HG02943 (cell line): ENCODE measurements around the gene FAM47E.
"Not testable (repeated sequence)": the region's sequence is repeated elsewhere in the genome, so short reads cannot be mapped to it uniquely, and the experiment has no call there.

Experiments
- ATAC-seq: cut with Tn5 transposase; IDR thresholded peaks from one replicate; pipeline ENCODE4 v1.9.1; 2021; ENCODE audit warnings: mild to moderate bottlenecking, low read depth, moderate library complexity; ENCODE audit not compliant: unreplicated experiment

Gene FAM47E

GRCh38 chr4:76219299-76220055 is 32.0 kb upstream of the FAM47E start:
- ATAC-seq = no peak

- no peak for ATAC-seq
Measured at GRCh38 chr4:76224171-76224570, 27.4 kb upstream of the FAM47E start.

GRCh38 chr4:76226418-76226817 is 25.1 kb upstream of the FAM47E start:
- no peak for ATAC-seq

- ATAC-seq = no peak
Measured at GRCh38 chr4:76232681-76233080, 18.8 kb upstream of the FAM47E start.

DNA sequence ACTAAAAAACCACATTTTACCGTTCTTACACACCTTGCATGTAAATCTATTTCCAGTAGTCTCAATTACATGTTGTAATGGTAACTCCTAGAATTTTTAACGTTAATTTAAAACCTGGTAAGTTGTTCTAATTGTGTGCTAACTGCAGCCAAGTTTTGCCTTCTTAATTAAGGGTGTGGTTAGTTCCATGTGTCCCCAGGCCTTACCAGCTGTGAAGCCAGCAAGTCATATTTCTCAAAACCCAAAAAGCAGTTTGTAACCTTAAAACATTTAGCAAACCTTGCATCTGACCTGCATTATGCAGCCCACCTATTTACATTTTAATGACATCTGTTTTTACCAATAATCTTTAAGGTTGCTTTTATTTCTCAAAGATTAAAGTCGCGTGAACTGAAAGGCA is 18.4 kb upstream of the FAM47E start:
- ATAC-seq = no peak

DNA sequence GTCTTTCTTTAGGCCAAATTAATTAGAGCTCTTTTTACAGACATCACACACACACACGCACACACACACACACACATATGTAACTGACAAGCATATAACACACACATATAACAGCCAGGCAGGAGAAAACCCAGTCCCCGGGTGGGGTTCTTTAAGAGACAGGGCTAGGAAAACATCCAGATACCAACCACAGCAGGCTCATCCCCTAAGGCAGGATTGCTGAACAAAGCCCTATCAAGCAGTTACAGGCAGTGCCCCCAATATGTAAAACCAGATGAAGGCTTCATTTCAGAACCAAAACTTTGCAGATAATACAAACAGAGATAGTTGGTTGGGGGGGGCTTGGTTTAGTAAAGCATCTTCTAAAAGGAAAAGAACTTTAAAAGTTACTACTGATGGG is 18.0 kb upstream of the FAM47E start:
- ATAC-seq = no peak

GRCh38 chr4:76233967-76234678 is 17.4 kb upstream of the FAM47E start:
- ATAC-seq = no peak

- ATAC-seq = no peak
Measured at GRCh38 chr4:76234679-76235044, 16.9 kb upstream of the FAM47E start.

- ATAC-seq = no peak
Measured at GRCh38 chr4:76235407-76235806, 16.1 kb upstream of the FAM47E start.

GRCh38 chr4:76235915-76236314 is 15.6 kb upstream of the FAM47E start:
- no peak for ATAC-seq

GRCh38 chr4:76238236-76238635 is 13.3 kb upstream of the FAM47E start:
- no peak for ATAC-seq

DNA sequence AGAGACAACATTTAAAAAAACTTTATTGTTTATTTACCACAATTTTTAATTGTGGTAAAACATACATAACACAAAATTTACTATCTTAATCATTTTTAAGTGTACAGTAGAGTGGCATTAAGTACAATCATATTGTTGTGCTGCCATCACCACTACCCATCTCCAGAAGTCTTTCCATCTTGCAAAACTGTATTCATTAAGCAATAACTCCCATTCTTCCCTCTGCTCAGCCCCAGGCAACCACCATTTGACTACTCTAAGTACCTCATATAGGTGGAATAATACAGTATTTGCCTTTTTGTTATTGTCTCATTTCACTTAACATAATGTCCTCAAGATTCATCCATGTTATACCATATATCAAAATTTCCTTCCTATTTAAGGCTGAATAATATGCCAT is 12.8 kb upstream of the FAM47E start:
- no peak for ATAC-seq

DNA sequence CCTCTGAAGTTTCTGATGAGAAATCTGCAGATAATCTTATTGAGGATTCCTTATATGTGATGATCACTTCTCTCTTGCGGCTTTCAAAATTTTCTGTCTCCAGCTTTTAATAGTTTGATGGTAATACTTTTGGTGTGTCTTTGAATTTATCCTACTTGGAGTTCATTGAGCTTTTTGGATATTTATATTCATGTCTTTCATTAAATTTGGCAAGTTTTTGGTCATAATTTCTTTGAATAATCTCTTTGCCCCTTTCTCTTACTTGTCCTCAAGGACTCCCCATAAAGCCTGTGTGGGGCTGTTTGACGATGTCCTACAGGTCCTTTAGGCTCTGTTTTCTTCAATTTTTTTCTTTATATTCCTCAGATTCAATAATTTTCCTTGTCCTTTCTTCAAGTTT is 11.3 kb upstream of the FAM47E start:
- no peak for ATAC-seq

DNA sequence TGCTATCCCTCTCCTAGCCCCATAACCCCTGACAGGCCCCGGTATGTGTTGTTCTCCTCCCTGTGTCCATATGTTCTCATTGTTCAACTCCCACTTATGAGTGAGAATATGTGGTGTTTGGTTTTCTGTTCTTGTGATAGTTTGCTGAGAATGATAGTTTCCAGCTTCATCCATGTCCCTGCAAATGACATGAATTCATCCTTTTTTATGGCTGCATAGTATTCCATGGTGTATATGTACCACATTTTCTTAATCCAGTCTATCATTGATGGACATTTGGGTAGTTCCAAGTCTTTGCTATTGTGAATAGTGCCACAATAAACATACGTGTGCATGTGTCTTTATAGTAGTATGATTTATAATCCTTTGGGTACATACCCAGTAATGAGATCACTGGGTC is 7.6 kb upstream of the FAM47E start:
- ATAC-seq = not testable (repeated sequence)

DNA sequence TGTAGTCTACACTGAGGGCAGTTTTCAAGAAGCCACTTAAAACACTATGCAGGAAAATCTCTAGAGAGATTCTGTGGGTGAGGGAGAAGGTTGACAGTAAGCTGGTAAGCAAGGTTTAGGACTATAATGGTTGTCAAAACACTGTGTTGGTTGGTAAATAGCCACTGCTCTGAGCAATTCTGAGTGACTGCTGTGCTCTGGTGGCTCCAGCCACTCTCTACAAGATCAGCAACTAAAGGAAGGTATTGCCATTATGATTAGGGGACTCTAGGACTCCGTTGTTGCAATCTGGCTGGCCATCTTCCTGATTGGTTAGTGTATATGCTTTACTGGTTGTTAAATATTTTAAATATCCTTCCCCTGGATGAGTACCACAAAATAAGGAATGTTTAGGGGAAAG is 5.5 kb upstream of the FAM47E start:
- ATAC-seq = no peak

GRCh38 chr4:76246852-76247251 is 4.7 kb upstream of the FAM47E start:
- ATAC-seq = no peak

DNA sequence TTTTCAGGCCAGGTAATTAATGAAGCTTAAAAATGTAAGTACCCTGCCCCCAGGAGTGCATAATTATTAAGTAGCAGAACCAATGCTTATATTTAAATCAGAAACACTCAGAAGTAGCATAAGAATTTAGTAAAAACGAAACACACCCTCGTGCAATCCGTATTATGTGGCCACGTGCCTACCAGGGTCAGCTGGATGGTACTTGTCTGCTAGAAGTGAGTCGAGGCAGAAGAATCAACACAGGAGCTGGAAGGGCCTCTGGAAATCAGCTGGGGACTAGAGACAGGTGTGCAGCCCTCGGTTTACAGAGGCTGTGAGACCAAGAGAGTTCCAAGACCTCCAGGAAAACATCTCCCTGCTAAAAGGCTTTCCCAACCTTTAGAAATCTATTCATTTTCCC is 559 bp upstream of the FAM47E start:
- no peak for ATAC-seq

DNA sequence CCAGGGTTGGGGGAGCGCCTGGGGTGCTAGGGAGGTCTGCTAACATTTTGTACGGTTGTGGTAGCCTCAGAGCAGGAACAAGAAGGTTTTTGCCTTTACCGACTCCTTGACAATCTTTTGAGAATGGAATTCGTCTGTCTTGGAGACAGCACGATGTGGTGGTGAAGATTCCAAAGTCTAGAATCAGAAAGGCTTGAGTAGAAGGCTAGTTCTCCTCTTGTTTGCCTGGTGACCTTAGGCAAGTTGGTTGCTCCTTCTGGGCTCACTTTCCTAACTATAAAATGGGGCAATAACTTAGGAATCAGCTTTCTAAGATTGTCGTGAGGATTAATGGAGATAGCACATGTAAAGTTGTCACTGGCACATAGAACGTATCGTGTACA is 741 bp downstream of the FAM47E start:
- no peak for ATAC-seq

DNA sequence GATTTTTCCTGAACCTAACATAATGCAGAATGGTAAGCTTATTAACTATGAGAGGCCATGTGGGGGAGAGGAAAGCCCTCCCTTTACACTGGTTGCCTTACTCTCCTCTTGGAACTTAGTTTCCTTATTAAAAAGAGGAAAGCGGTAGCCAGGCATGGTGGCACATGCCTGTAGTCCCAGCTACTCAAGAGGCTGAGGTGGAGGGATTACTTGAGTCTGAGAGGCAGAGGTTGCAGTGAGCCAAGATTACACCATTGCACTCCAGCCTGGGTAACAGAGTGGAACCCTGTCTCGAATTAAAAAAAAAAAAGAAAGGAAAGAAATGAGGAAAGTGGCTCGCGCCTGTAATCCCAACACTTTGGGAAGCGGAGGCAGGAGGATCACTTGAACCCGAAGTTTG is 2.0 kb downstream of the FAM47E start:
- no peak for ATAC-seq

DNA sequence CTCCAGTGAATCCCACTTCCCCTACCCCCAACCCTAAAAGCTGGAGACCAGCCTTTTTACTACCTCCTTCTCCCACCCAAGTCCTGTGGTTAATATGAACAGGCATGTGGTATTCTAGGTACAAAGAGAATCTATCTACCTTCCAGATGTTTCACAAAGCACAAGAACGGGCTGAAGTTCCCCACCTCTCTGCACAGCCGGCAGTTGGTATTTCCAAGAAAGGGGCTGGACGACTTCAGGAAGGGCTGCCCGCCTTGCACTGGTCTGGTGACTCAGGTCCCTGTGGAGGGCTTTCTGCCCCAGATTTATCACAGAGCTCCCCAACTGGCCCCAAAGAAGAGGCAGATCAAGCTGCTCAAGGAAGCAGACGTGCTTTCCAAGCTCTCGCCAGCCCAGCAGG is 4.5 kb downstream of the FAM47E start:
- no peak for ATAC-seq

- no peak for ATAC-seq
Measured at GRCh38 chr4:76256968-76257367, 5.4 kb downstream of the FAM47E start.

GRCh38 chr4:76257824-76258223 is 6.3 kb downstream of the FAM47E start:
- ATAC-seq = no peak
